ENCODE measurements around the gene MRPS27.

Gene MRPS27

GRCh38 chr5:72188166-72188565 lies 131.9 kb downstream of the MRPS27 start:
- H3K9me3 ChIP-seq (ENCODE audit: control insufficient read depth, low read length) = no peaks in the 10 kb centered on the region
- H3K4me1 ChIP-seq (ENCODE audit: control insufficient read depth, insufficient read depth, low read length, poor library complexity, severe bottlenecking) = peaks cover 6% of the 10 kb centered on the region
- H3K4me3 ChIP-seq (ENCODE audit: extremely low read depth, insufficient read depth, low read length, poor library complexity, severe bottlenecking) = no peak overlapping the region
- peaks cover 97% of the 10 kb centered on the region for H3K36me3 ChIP-seq (ENCODE audit: control insufficient read depth, insufficient read depth, low read length)
- H3K27ac ChIP-seq (ENCODE audit: low read depth, low read length, severe bottlenecking) = no peak overlapping the region
- WGBS, 2 experiments (ENCODE audit: insufficient coverage in 2 of 2) = 100% methylated on average over 1 of the region's 2 CpGs; no CpG with 5 or more reads in 1 of the 2 experiments

DNA sequence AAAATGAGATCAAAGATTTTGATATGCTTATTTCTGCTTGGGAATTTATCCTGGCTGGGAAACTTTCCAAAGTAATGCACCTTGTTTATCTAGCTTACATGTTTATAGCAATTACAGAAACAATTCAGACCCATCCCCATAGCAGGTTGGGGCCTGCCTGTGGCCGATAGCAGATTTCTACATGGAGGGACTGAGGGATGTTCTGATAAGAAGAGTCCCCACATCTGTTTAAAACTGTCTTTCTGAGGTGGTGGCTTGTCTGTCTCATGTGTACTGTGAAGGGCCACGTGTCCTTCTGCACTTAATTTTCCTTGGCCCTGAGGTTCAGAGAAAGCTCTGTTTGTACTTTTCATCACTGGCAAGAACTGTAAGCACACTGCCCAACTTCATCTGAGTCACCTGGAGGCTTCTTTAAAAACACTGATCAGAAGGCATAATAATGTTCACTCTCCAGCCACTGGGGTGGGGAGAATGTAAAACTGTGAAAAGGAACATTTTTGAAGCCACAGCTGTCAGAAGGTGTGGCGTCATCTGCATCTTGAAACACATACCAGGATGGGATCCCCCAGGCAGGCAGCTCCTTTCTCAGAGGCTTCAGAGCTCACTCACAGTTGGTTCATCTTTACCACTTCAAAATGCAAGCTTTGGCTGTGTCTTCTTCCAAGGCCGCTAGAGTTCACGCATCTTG lies 132.5 kb downstream of the MRPS27 start:
- Histone ChIP-seq H3K4me3 (ENCODE audit: extremely low read depth, insufficient read depth, low read length, poor library complexity, severe bottlenecking) (no peak overlapping the region), H3K9me3 (ENCODE audit: control insufficient read depth, low read length) (no peaks in the 10 kb centered on the region), H3K27ac (ENCODE audit: low read depth, low read length, severe bottlenecking) (no peak overlapping the region), H3K4me1 (ENCODE audit: control insufficient read depth, insufficient read depth, low read length, poor library complexity, severe bottlenecking) (peaks cover 6% of the 10 kb centered on the region), H3K36me3 (ENCODE audit: control insufficient read depth, insufficient read depth, low read length) (peaks cover 97% of the 10 kb centered on the region)
- 71 to 100% methylated on average over 3 to 4 of the region's 5 CpGs for WGBS, 2 experiments (ENCODE audit: insufficient coverage in 2 of 2)

GRCh38 chr5:72185496-72186329 lies 134.3 kb downstream of the MRPS27 start:
- WGBS, 2 experiments (ENCODE audit: insufficient coverage in 2 of 2) = 95 to 99% methylated on average over 7 of the region's 10 CpGs
- H3K4me3 ChIP-seq (ENCODE audit: extremely low read depth, insufficient read depth, low read length, poor library complexity, severe bottlenecking) = no peak overlapping the region
- peaks cover 88% of the 10 kb centered on the region for H3K36me3 ChIP-seq (ENCODE audit: control insufficient read depth, insufficient read depth, low read length)
- no peak overlapping the region for H3K27ac ChIP-seq (ENCODE audit: low read depth, low read length, severe bottlenecking)
- no peaks in the 10 kb centered on the region for H3K9me3 ChIP-seq (ENCODE audit: control insufficient read depth, low read length)
- peaks cover 6% of the 10 kb centered on the region for H3K4me1 ChIP-seq (ENCODE audit: control insufficient read depth, insufficient read depth, low read length, poor library complexity, severe bottlenecking)

- Histone ChIP-seq H3K9me3 (ENCODE audit: control insufficient read depth, low read length) (no peaks in the 10 kb centered on the region), H3K36me3 (ENCODE audit: control insufficient read depth, insufficient read depth, low read length) (peaks cover 84% of the 10 kb centered on the region), H3K4me1 (ENCODE audit: control insufficient read depth, insufficient read depth, low read length, poor library complexity, severe bottlenecking) (peaks cover 8% of the 10 kb centered on the region), H3K4me3 (ENCODE audit: extremely low read depth, insufficient read depth, low read length, poor library complexity, severe bottlenecking) (no peak overlapping the region), H3K27ac (ENCODE audit: low read depth, low read length, severe bottlenecking) (no peak overlapping the region)
- 83% methylated on average over 2 of the region's 3 CpGs; no CpG with 5 or more reads in 1 of the 2 experiments for WGBS, 2 experiments (ENCODE audit: insufficient coverage in 2 of 2)
These were observed 135.6 kb downstream of the MRPS27 start for GRCh38 chr5:72184408-72184807.

GRCh38 chr5:72183101-72183520 lies 136.9 kb downstream of the MRPS27 start:
- 74 to 80% methylated on average over 4 of the region's 7 CpGs for WGBS, 2 experiments (ENCODE audit: insufficient coverage in 2 of 2)
- Histone ChIP-seq H3K27ac (ENCODE audit: low read depth, low read length, severe bottlenecking) (peak overlapping the region; percentile 50), H3K36me3 (ENCODE audit: control insufficient read depth, insufficient read depth, low read length) (peaks cover 77% of the 10 kb centered on the region)

GRCh38 chr5:72182686-72183085 lies 137.4 kb downstream of the MRPS27 start:
- 77 to 97% methylated on average over 7 of the region's 7 CpGs for WGBS, 2 experiments (ENCODE audit: insufficient coverage in 2 of 2)
- Histone ChIP-seq H3K4me1 (ENCODE audit: control insufficient read depth, insufficient read depth, low read length, poor library complexity, severe bottlenecking) (peaks cover 18% of the 10 kb centered on the region), H3K27ac (ENCODE audit: low read depth, low read length, severe bottlenecking) (peak overlapping the region; percentile 50), H3K4me3 (ENCODE audit: extremely low read depth, insufficient read depth, low read length, poor library complexity, severe bottlenecking) (no peak overlapping the region), H3K9me3 (ENCODE audit: control insufficient read depth, low read length) (no peaks in the 10 kb centered on the region), H3K36me3 (ENCODE audit: control insufficient read depth, insufficient read depth, low read length) (peaks cover 76% of the 10 kb centered on the region)

More at GRCh38 chr5:72183101-72183520, 136.9 kb downstream of the MRPS27 start:
- Histone ChIP-seq H3K4me3 (ENCODE audit: extremely low read depth, insufficient read depth, low read length, poor library complexity, severe bottlenecking) (no peak overlapping the region), H3K4me1 (ENCODE audit: control insufficient read depth, insufficient read depth, low read length, poor library complexity, severe bottlenecking) (peaks cover 18% of the 10 kb centered on the region), H3K9me3 (ENCODE audit: control insufficient read depth, low read length) (no peaks in the 10 kb centered on the region)

- Histone ChIP-seq H3K27ac (ENCODE audit: low read depth, low read length, severe bottlenecking) (no peak overlapping the region), H3K36me3 (ENCODE audit: control insufficient read depth, insufficient read depth, low read length) (peaks cover 76% of the 10 kb centered on the region), H3K9me3 (ENCODE audit: control insufficient read depth, low read length) (no peaks in the 10 kb centered on the region), H3K4me3 (ENCODE audit: extremely low read depth, insufficient read depth, low read length, poor library complexity, severe bottlenecking) (no peak overlapping the region), H3K4me1 (ENCODE audit: control insufficient read depth, insufficient read depth, low read length, poor library complexity, severe bottlenecking) (peaks cover 18% of the 10 kb centered on the region)
- 70 to 75% methylated on average over 4 of the region's 4 CpGs for WGBS, 2 experiments (ENCODE audit: insufficient coverage in 2 of 2)
These were observed 139.1 kb downstream of the MRPS27 start for GRCh38 chr5:72180925-72181324.

DNA sequence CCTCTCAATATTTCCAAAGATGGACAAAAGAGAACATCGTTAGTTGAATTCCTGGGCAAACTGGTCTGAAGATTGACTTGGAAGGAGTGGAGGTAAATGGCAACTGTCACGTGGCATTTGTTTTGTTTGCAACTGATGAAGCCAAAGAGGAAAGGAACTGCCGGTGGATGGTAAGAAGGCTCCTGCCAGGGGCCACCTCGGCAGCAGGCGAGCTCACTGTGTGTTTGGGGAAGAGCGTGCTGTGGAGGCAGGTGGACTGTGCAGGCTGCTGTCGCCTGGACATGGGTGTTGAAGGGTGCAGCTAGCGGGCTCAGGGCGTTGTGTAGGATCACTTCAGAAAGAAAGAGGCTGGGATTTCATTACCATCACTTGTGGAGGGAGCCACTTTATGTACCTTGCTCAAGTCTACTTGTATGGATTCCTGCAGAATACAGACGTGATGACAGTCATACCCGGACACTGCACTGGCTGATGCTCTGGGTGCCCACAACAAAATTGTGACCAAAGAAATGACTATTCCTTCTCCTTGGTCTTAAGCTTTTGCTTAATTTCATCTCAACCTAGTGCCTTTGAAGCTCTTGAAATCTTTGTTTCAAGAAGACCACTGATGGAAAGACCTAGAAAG lies 140.1 kb downstream of the MRPS27 start:
- Histone ChIP-seq H3K36me3 (ENCODE audit: control insufficient read depth, insufficient read depth, low read length) (peaks cover 79% of the 10 kb centered on the region), H3K4me1 (ENCODE audit: control insufficient read depth, insufficient read depth, low read length, poor library complexity, severe bottlenecking) (peaks cover 18% of the 10 kb centered on the region), H3K9me3 (ENCODE audit: control insufficient read depth, low read length) (no peaks in the 10 kb centered on the region), H3K4me3 (ENCODE audit: extremely low read depth, insufficient read depth, low read length, poor library complexity, severe bottlenecking) (no peak overlapping the region), H3K27ac (ENCODE audit: low read depth, low read length, severe bottlenecking) (peak overlapping the region; percentile 81)
- WGBS, 2 experiments (ENCODE audit: insufficient coverage in 2 of 2) = 91 to 94% methylated on average over 9 to 10 of the region's 11 CpGs

DNA sequence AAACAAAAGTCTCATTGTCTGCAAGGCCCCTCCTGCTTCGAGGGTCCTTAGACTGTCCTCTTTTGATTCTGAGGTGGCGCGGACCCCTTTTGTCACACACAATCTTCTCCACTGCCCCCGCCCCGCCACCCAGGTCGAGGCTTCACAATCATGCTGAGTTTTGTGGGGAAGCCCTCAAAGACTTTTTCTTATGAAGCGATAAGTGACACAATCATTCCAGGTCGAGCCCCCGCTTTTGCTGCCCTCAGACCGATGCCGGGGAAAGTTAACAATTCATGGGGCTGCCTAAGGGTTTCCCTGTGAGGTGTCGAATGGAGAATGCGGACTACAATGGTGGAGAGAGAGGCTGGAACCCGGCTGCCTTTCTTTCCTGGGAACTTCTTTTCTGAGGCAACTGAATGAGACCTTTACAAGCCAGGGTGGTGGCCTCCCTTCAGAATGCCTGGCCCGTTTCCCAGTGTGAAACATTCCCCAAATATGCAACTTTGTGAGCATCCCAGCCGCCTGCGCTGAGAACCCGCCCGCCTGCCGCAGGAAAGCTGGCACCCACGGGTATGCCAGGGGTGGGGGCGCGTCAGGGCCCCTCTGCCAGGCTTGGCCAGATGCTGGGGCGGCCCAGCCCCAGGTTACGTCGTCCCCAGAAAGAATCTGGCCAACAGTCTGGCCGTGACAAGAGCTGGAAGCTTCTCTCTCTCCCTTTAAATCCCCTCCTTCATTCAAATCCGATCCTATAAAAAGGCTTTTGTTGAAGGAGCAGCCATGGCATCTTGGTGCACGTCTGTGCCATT lies 140.8 kb downstream of the MRPS27 start:
- 76 to 78% methylated on average over 21 to 25 of the region's 29 CpGs for WGBS, 2 experiments (ENCODE audit: insufficient coverage in 2 of 2)
- Histone ChIP-seq H3K27ac (ENCODE audit: low read depth, low read length, severe bottlenecking) (peak overlapping the region; percentile 81), H3K36me3 (ENCODE audit: control insufficient read depth, insufficient read depth, low read length) (peaks cover 77% of the 10 kb centered on the region), H3K4me1 (ENCODE audit: control insufficient read depth, insufficient read depth, low read length, poor library complexity, severe bottlenecking) (peaks cover 18% of the 10 kb centered on the region), H3K9me3 (ENCODE audit: control insufficient read depth, low read length) (no peaks in the 10 kb centered on the region), H3K4me3 (ENCODE audit: extremely low read depth, insufficient read depth, low read length, poor library complexity, severe bottlenecking) (no peak overlapping the region)

GRCh38 chr5:72177538-72177937 lies 142.5 kb downstream of the MRPS27 start:
- WGBS, 2 experiments (ENCODE audit: insufficient coverage in 2 of 2) = no CpG with 5 or more reads among the region's 3 CpGs
- H3K27ac ChIP-seq (ENCODE audit: low read depth, low read length, severe bottlenecking) = no peak overlapping the region
- no peak overlapping the region for H3K4me3 ChIP-seq (ENCODE audit: extremely low read depth, insufficient read depth, low read length, poor library complexity, severe bottlenecking)
- peaks cover 75% of the 10 kb centered on the region for H3K36me3 ChIP-seq (ENCODE audit: control insufficient read depth, insufficient read depth, low read length)
- H3K4me1 ChIP-seq (ENCODE audit: control insufficient read depth, insufficient read depth, low read length, poor library complexity, severe bottlenecking) = peaks cover 12% of the 10 kb centered on the region
- no peaks in the 10 kb centered on the region for H3K9me3 ChIP-seq (ENCODE audit: control insufficient read depth, low read length)
